Breast epithelium (tissue), 4 donors: Measurements from ENCODE around the gene CTNS. TPM values are rescaled to one million over a fixed set of nuclear protein-coding genes. Genes with fewer than 3 reads are reported as not detected.

Experiments used
- DNase-seq, 2 donors: peaks; one replicate each; pipeline ENCODE4 v3.0.0-alpha.2; 2019; ENCODE audit warnings: low spot score in 2 of 2
- H3K27ac ChIP-seq, 2 donors: fragments of 200-600 bp; sonication (generic) in 1 of 2; one replicate each; pipeline ENCODE4 v1.5.1; 2016 to 2019; ENCODE audit warnings: mild to moderate bottlenecking in 1 of 2
- H3K27me3 ChIP-seq, 2 donors: fragments of 200-600 bp; sonication (generic) in 1 of 2; one replicate each; pipeline versions ENCODE4 v1.5.1 to v1.6.0; 2017 to 2019; ENCODE audit warnings: control low read depth in 1 of 2, mild to moderate bottlenecking in 1 of 2
- H3K36me3 ChIP-seq: fragments of 200-600 bp; one replicate; pipeline ENCODE4 v1.5.1; 2019
- H3K4me1 ChIP-seq, 2 donors: fragments of 200-600 bp; sonication (generic); one replicate each; pipeline ENCODE4 v1.5.1; 2016 to 2019; ENCODE audit warnings: control low read depth in 1 of 2
- H3K4me3 ChIP-seq, 3 donors: fragments of 200-600 bp; sonication (generic); 1 replicate in 2 of 3; 2 replicates in 1 of 3; pipeline ENCODE4 v1.5.1; 2016 to 2019; ENCODE audit warnings: mild to moderate bottlenecking in 3 of 3, moderate library complexity in 2 of 3
- H3K9me3 ChIP-seq, 2 donors: fragments of 200-600 bp; sonication (generic) in 1 of 2; one replicate each; pipeline ENCODE4 v1.5.1; 2016 to 2019; ENCODE audit warnings: control low read depth in 1 of 2
- POLR2A ChIP-seq: fragments of 450-650 bp; IDR thresholded peaks from one replicate; pipeline ENCODE4 v1.6.1; 2016; ENCODE audit warnings: antibody characterized with exemption, mild to moderate bottlenecking, moderate library complexity
- POLR2AphosphoS5 ChIP-seq, 3 donors: sonication (generic); formaldehyde crosslinking; IDR thresholded peaks; one replicate each; pipeline ENCODE4 v1.6.1; 2017; ENCODE audit warnings: antibody characterized with exemption in 3 of 3
- intact Hi-C: fragments of 100-400 bp; cut with DNase I; formaldehyde crosslinking; loops from one replicate; pipeline ENCODE4 v1.15.1; 2023; ENCODE audit warnings: low total_unique reads
- total RNA-seq, 3 donors: library from RNA; depleted of rRNA; stranded (reverse); fragments of >200 nt; gene quantifications; one replicate each; pipeline ENCODE4 v1.1.0, GENCODE V29; 2016
- TF ChIP-seq, protein P1 (sequence below), 3 donors: fragments of 450-650 bp; IDR thresholded peaks; one replicate each; pipeline ENCODE4 v1.5.1; 2016 to 2017; ENCODE audit warnings: antibody characterized with exemption in 3 of 3, mild to moderate bottlenecking in 3 of 3, moderate library complexity in 3 of 3

Gene CTNS
- total RNA-seq, 3 donors from 2014 or later: 20.0 to 31.0 (median 20.1) TPM

GRCh38 chr17:3660311-3660891 is 23.8 kb downstream of the CTNS start:
- H3K36me3 ChIP-seq: no peaks in the 10 kb centered on the region
- intact Hi-C loops: no loop called here
- H3K4me1 ChIP-seq: peaks cover 0 to 5% of the 10 kb centered on the region in 2 donors
- H3K27me3 ChIP-seq: no peaks in the 10 kb centered on the region
- no peaks in the 10 kb centered on the region for H3K9me3 ChIP-seq
- H3K27ac ChIP-seq: peak overlapping the region; percentile 68 to 80
- TF ChIP-seq, protein P1, sequence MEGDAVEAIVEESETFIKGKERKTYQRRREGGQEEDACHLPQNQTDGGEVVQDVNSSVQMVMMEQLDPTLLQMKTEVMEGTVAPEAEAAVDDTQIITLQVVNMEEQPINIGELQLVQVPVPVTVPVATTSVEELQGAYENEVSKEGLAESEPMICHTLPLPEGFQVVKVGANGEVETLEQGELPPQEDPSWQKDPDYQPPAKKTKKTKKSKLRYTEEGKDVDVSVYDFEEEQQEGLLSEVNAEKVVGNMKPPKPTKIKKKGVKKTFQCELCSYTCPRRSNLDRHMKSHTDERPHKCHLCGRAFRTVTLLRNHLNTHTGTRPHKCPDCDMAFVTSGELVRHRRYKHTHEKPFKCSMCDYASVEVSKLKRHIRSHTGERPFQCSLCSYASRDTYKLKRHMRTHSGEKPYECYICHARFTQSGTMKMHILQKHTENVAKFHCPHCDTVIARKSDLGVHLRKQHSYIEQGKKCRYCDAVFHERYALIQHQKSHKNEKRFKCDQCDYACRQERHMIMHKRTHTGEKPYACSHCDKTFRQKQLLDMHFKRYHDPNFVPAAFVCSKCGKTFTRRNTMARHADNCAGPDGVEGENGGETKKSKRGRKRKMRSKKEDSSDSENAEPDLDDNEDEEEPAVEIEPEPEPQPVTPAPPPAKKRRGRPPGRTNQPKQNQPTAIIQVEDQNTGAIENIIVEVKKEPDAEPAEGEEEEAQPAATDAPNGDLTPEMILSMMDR (IDR thresholded peaks at IDR 0.05): no peak
- no peak for TF ChIP-seq POLR2A
- no peak for TF ChIP-seq POLR2AphosphoS5 (IDR thresholded peaks at IDR 0.05)
- H3K4me3 ChIP-seq: no peak overlapping the region
- DNase-seq: no peak

DNA sequence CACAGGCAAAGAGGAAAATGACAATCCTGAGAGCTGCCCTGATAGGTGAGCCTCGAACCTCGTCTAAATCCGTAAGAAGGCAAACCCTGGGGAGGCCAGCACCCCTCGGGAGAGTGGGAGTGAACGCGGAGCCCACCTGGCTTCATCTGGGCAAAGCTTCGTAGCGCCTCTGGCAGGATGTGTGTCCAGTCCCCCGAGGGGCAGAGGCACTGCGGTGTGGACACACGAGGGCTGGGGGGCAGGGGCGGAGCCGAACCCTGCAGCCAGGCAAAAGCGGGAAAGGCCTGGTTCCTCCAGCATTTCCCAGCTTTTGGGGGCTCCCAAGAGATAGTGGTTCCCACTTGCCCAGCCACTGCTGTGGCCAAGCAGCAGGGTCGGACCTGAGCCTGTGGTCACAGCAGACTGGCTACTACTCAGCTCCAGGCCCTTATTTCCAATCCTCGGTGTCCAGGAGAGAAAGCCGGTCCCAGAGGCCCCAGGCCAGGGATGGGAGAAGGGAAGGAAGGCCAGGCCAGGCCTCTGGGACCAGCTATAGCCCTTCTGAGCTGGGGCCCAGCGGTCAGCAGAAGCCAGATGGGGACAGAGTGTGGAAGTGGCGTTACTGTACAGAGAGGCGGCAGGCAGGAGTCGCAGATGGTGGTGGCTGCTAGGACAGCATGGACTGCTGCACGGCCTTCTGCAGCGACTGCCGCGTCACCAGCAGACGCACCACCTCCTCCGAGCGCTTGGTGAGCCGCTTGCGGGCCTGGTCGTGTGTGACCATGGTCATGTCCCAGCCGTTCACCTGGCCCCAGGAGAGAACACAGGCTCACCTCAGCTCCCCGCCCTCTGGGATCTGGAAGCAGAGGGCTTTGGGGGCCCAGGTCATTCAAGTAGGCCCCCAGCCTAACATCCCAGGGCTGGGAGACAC is 26.8 kb downstream of the CTNS start:
- TF ChIP-seq POLR2AphosphoS5 (IDR thresholded peaks at IDR 0.05): no peak
- TF ChIP-seq, protein P1 (IDR thresholded peaks at IDR 0.05): no peak
- TF ChIP-seq POLR2A: no peak
- intact Hi-C loops: no loop called here
- no peaks in the 10 kb centered on the region for H3K9me3 ChIP-seq
- H3K4me3 ChIP-seq: no peak overlapping the region
- no peaks in the 10 kb centered on the region for H3K27me3 ChIP-seq
- DNase-seq: no peak
- no peak overlapping the region for H3K27ac ChIP-seq
- peaks cover 3 to 14% of the 10 kb centered on the region in 2 donors for H3K4me1 ChIP-seq
- H3K36me3 ChIP-seq: no peaks in the 10 kb centered on the region

DNA sequence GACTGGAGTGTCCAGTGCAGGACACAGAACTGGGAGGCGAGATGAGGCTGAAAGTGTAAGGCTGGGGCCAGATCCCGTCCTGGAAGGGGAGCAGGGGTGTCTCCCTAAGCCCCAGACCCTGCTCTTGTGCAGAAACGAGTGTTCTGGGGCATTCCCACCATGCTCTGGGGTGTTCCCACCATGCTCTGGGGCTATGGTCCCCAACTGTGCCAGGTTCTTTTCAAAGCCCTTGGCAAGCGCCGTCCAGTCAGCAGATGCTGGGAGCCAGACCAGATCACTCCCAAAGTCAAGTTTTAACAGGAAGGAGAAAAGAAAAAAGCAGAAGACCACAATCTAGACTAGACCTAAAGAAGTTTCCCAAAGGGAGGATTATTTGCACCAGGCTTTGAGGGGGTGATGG is 29.3 kb downstream of the CTNS start:
- Histone ChIP-seq H3K36me3 (no peaks in the 10 kb centered on the region), H3K9me3 (no peaks in the 10 kb centered on the region), H3K27me3 (no peaks in the 10 kb centered on the region), H3K4me3 (no peak overlapping the region), H3K27ac (no peak overlapping the region), H3K4me1 (peaks cover 3 to 18% of the 10 kb centered on the region in 2 donors)
- intact Hi-C loops: no loop called here
- TF ChIP-seq POLR2AphosphoS5 (IDR thresholded peaks at IDR 0.05): no peak
- no peak for TF ChIP-seq POLR2A
- TF ChIP-seq, protein P1 (IDR thresholded peaks at IDR 0.05): no peak
- no peak for DNase-seq

GRCh38 chr17:3666516-3666915 is 30.0 kb downstream of the CTNS start:
- Histone ChIP-seq H3K27me3 (no peaks in the 10 kb centered on the region), H3K27ac (peak overlapping the region in 1 of 2 donors; percentile 35), H3K9me3 (no peaks in the 10 kb centered on the region), H3K4me1 (peaks cover 3 to 18% of the 10 kb centered on the region in 2 donors), H3K36me3 (no peaks in the 10 kb centered on the region), H3K4me3 (peak overlapping the region in 2 of 3 donors; percentile 88 to 98)
- TF ChIP-seq POLR2A: no peak
- no peak for TF ChIP-seq POLR2AphosphoS5 (IDR thresholded peaks at IDR 0.05)
- TF ChIP-seq, protein P1 (IDR thresholded peaks at IDR 0.05): no peak
- intact Hi-C loops: no loop called here
- DNase-seq: no peak
